ENCODE data around the gene SHC3. TPM values are rescaled to one million over a fixed set of nuclear protein-coding genes. Genes with fewer than 3 reads are reported as not detected.

Gene SHC3
- polyA plus RNA-seq, 3 donors = not detected

DNA sequence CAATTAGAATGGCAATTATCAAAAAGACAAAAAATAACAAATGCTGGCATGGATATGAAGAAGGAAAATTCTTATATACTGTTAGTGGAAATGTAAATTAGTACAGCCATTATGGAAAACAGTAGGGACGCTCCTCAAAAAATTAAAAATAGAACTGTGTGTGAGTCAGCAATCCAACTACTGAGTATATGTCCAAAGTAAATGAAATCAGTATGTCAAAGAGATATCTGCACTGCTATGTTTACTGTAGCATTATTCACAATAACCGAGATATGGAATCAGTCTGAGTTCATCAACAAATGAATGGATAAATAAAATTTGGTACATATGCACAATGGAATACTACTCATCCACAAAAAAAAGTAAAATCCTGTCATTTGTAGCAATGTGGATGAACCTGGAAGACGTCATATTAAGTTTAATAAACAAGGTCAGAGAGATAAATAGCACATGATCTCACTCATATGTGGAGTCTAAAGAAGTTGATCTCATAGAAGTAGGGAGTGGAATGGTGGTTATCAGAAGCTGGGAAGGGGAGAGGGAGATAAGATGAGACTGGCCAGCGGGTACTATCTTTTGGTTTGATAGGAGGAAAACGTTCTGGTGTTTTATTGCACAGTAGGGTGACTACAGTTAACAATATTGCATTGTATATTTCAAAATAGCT lies 16.6 kb upstream of the SHC3 start:
- Mint-ChIP-seq H3K9me3 (peaks cover 3 to 17% (median 9%) of the 10 kb centered on the region in 7 donors), H3K27ac (no peak overlapping the region), H3K4me3 (no peak overlapping the region), H3K36me3 (no peaks in the 10 kb centered on the region), H3K4me1 (no peaks in the 10 kb centered on the region), H3K27me3 (ENCODE audit: low read depth in 3 of 3) (peaks cover 0 to 15% (median 4%) of the 10 kb centered on the region in 3 donors)
- no peaks in the 10 kb centered on the region for H3K9me3 ChIP-seq (replicated peaks in 1 of 2; ENCODE audit: control insufficient read depth in 1 of 2, insufficient read depth in 1 of 2, low read length in 2 of 2)
- no peak overlapping the region for H2AFZ ChIP-seq (ENCODE audit: insufficient read depth, low read depth, low read length, poor library complexity, severe bottlenecking)
- H3K27ac ChIP-seq (ENCODE audit: low read depth in 1 of 2, low read length in 2 of 2) = no peak overlapping the region
- WGBS (ENCODE audit: insufficient coverage) = no CpG with 5 or more reads among the region's 5 CpGs
- intact Hi-C loops (cut with micrococcal nuclease) = no loop called here
- H3K4me3 ChIP-seq (replicated peaks in 1 of 3; ENCODE audit: low read depth in 2 of 3, low read length in 3 of 3) = no peak overlapping the region
- H3K27me3 ChIP-seq (ENCODE audit: control insufficient read depth in 2 of 2, insufficient read depth in 2 of 2, low read length in 2 of 2) = peaks cover 2 to 3% of the 10 kb centered on the region in 2 donors
- no peaks in the 10 kb centered on the region for H3K4me1 ChIP-seq (ENCODE audit: control insufficient read depth in 1 of 2, insufficient read depth in 2 of 2, low read length in 2 of 2)
- H3K36me3 ChIP-seq (replicated peaks in 1 of 2; ENCODE audit: control insufficient read depth in 1 of 2, insufficient read depth in 2 of 2, low read length in 2 of 2) = no peaks in the 10 kb centered on the region
- TF ChIP-seq, protein P1, sequence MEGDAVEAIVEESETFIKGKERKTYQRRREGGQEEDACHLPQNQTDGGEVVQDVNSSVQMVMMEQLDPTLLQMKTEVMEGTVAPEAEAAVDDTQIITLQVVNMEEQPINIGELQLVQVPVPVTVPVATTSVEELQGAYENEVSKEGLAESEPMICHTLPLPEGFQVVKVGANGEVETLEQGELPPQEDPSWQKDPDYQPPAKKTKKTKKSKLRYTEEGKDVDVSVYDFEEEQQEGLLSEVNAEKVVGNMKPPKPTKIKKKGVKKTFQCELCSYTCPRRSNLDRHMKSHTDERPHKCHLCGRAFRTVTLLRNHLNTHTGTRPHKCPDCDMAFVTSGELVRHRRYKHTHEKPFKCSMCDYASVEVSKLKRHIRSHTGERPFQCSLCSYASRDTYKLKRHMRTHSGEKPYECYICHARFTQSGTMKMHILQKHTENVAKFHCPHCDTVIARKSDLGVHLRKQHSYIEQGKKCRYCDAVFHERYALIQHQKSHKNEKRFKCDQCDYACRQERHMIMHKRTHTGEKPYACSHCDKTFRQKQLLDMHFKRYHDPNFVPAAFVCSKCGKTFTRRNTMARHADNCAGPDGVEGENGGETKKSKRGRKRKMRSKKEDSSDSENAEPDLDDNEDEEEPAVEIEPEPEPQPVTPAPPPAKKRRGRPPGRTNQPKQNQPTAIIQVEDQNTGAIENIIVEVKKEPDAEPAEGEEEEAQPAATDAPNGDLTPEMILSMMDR (IDR thresholded peaks at IDR 0.05) = no peak
- DNase-seq = no peak
- no peaks in the 10 kb centered on the region for H3K79me2 ChIP-seq (ENCODE audit: insufficient read depth, low read length)
- H3K4me2 ChIP-seq (replicated peaks; ENCODE audit: extremely low read depth, low read length, poor library complexity, severe bottlenecking) = no peak overlapping the region
- H3K9ac ChIP-seq (ENCODE audit: insufficient read depth, low read length, poor library complexity, severe bottlenecking) = no peak overlapping the region
- no peaks in the 10 kb centered on the region for H4K20me1 ChIP-seq (ENCODE audit: insufficient read depth, low read length)

DNA sequence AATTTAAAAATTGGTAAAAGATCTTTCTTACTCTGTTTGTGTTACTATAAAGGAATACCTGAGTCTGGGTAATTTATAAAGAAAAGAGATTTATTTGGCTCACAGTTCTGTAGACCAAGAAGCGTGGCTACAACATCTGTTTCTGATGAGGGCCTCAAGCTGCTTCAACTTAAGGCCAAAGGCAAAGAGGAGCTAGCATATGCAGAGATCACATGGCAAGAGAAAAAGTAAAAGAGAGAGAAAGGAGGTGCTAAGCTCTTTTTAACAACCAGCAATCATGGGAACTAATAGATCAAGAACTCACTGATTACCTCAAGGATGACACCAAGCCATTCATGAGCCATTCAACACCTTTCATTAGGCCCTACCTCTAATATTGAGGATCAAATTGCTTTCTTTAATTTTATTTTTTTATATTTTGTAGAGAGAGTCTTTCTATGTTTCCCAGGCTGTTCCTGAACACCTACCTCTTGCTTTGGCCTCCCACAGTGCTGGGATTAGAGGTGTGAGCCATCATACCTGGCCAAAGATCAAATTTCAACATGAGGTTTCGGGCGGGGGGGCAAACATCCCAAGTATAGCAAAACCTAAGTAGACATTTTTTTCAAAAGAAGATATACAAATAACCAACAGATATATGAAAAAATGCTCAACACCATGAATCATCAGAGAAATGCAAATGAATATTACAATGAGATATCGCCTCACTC lies 16.0 kb upstream of the SHC3 start:
- peaks cover 0 to 15% (median 4%) of the 10 kb centered on the region in 3 donors for H3K27me3 Mint-ChIP-seq (ENCODE audit: low read depth in 3 of 3)
- intact Hi-C loops (cut with micrococcal nuclease) = no loop called here

More for the DNA sequence above, 16.0 kb upstream of the SHC3 start:
- H3K4me1 Mint-ChIP-seq = no peaks in the 10 kb centered on the region
- peaks cover 3 to 17% (median 9%) of the 10 kb centered on the region in 7 donors for H3K9me3 Mint-ChIP-seq
- Histone ChIP-seq H2AFZ (ENCODE audit: insufficient read depth, low read depth, low read length, poor library complexity, severe bottlenecking) (no peak overlapping the region), H3K4me1 (ENCODE audit: control insufficient read depth in 1 of 2, insufficient read depth in 2 of 2, low read length in 2 of 2) (no peaks in the 10 kb centered on the region), H3K27me3 (ENCODE audit: control insufficient read depth in 2 of 2, insufficient read depth in 2 of 2, low read length in 2 of 2) (peaks cover 2 to 3% of the 10 kb centered on the region in 2 donors), H4K20me1 (ENCODE audit: insufficient read depth, low read length) (no peaks in the 10 kb centered on the region), H3K27ac (ENCODE audit: low read depth in 1 of 2, low read length in 2 of 2) (no peak overlapping the region), H3K9me3 (replicated peaks in 1 of 2; ENCODE audit: control insufficient read depth in 1 of 2, insufficient read depth in 1 of 2, low read length in 2 of 2) (no peaks in the 10 kb centered on the region), H3K36me3 (replicated peaks in 1 of 2; ENCODE audit: control insufficient read depth in 1 of 2, insufficient read depth in 2 of 2, low read length in 2 of 2) (no peaks in the 10 kb centered on the region), H3K4me3 (replicated peaks in 1 of 3; ENCODE audit: low read depth in 2 of 3, low read length in 3 of 3) (no peak overlapping the region), H3K79me2 (ENCODE audit: insufficient read depth, low read length) (no peaks in the 10 kb centered on the region), H3K4me2 (replicated peaks; ENCODE audit: extremely low read depth, low read length, poor library complexity, severe bottlenecking) (no peak overlapping the region), H3K9ac (ENCODE audit: insufficient read depth, low read length, poor library complexity, severe bottlenecking) (no peak overlapping the region)
- DNase-seq = no peak
- no peak overlapping the region for H3K4me3 Mint-ChIP-seq
- no peaks in the 10 kb centered on the region for H3K36me3 Mint-ChIP-seq
- TF ChIP-seq, protein P1 (IDR thresholded peaks at IDR 0.05) = no peak
- WGBS (ENCODE audit: insufficient coverage) = no CpG with 5 or more reads among the region's 4 CpGs
- H3K27ac Mint-ChIP-seq = peak overlapping the region in 1 of 7 donors; percentile 8
